Activated CD8-positive, alpha-beta T cell treated with anti-CD3 and anti-CD28 coated beads, Interleukin-2, amount 10 ng/mL, durations not matched to agents 7 days and 5 days (primary cell): Measurements from ENCODE around the gene SNRNP200. TPM values are rescaled to one million over a fixed set of nuclear protein-coding genes. Genes with fewer than 3 reads are reported as not detected.

Experiments
- ATAC-seq: fragments of 150-1000 bp; cut with Tn5 transposase; one replicate; pipeline ENCODE4 v1.10.0; 2021; ENCODE audit warnings: moderate library complexity
- CTCF ChIA-PET: fragments of 350-600 bp; sonication (Branson Sonifier 250); formaldehyde crosslinking; loops from one replicate; lab custom pipeline; 2021; ENCODE audit warnings: antibody characterized with exemption; lab: Charles Lee
- POLR2A ChIA-PET: fragments of 350-600 bp; sonication (Branson Sonifier 250); formaldehyde crosslinking; loops from one replicate; lab custom pipeline; 2021; ENCODE audit warnings: antibody characterized with exemption; lab: Charles Lee
- DNase-seq: peaks from one replicate; pipeline ENCODE4 v3.0.0-alpha.2; 2020
- H3K27ac Mint-ChIP-seq: one replicate; pipeline ENCODE4 v1.8.0; 2021; ENCODE audit warnings: mild to moderate bottlenecking, mixed read lengths
- H3K27me3 Mint-ChIP-seq: one replicate; pipeline ENCODE4 v1.8.0; 2021; ENCODE audit warnings: low read depth, mixed read lengths
- H3K36me3 Mint-ChIP-seq: one replicate; pipeline ENCODE4 v1.8.0; 2021; ENCODE audit warnings: low read depth, mixed read lengths
- H3K4me1 Mint-ChIP-seq: one replicate; pipeline ENCODE4 v1.8.0; 2021; ENCODE audit warnings: low read depth, mixed read lengths
- H3K4me3 Mint-ChIP-seq: one replicate; pipeline ENCODE4 v1.8.0; 2021; ENCODE audit warnings: mild to moderate bottlenecking, mixed read lengths
- H3K9me3 Mint-ChIP-seq: one replicate; pipeline ENCODE4 v1.8.0; 2022; ENCODE audit warnings: mixed read lengths; ENCODE audit not compliant: insufficient read depth
- total RNA-seq, 2 experiments: library from RNA; stranded (reverse); gene quantifications; one replicate each; pipeline ENCODE4 v1.2.3, GENCODE V29; 2021

SNRNP200 gene
- total RNA-seq, 2 experiments from 2014 or later: 177 to 181 TPM

- Mint-ChIP-seq H3K27ac (peak overlapping the region; percentile 2), H3K27me3 (no peaks in the 10 kb centered on the region), H3K4me1 (peaks cover 55% of the 10 kb centered on the region), H3K4me3 (no peak overlapping the region), H3K9me3 (no peaks in the 10 kb centered on the region), H3K36me3 (peaks cover 57% of the 10 kb centered on the region)
- CTCF ChIA-PET: interaction anchor here (1.8 kb wide), 1 partner anchor 15 kb away, joined by 4 read pairs; no protein-coding TSS in a partner anchor
- POLR2A ChIA-PET: interaction anchor here (1.3 kb wide), 1 partner anchor 42 kb away, joined by 3 read pairs; the partner anchor contains the start of gene STARD7
- DNase-seq (no peak), ATAC-seq (no peak)
These were observed 55.2 kb downstream of the SNRNP200 start for GRCh38 chr2:96250188-96250587.

GRCh38 chr2:96249654-96250053 is 55.7 kb downstream of the SNRNP200 start:
- no peaks in the 10 kb centered on the region for H3K9me3 Mint-ChIP-seq
- ChIA-PET POLR2A (interaction anchor here (1.3 kb wide), 1 partner anchor 41 kb away, joined by 3 read pairs; the partner anchor contains the start of gene STARD7), CTCF (interaction anchor here (1.8 kb wide), 1 partner anchor 15 kb away, joined by 4 read pairs; no protein-coding TSS in a partner anchor)
- H3K36me3 Mint-ChIP-seq: peaks cover 56% of the 10 kb centered on the region
- ATAC-seq (no peak), DNase-seq (no peak)
- H3K27ac Mint-ChIP-seq: no peak overlapping the region
- H3K4me3 Mint-ChIP-seq: no peak overlapping the region
- H3K4me1 Mint-ChIP-seq: peaks cover 53% of the 10 kb centered on the region
- no peaks in the 10 kb centered on the region for H3K27me3 Mint-ChIP-seq

GRCh38 chr2:96248624-96249023 is 56.7 kb downstream of the SNRNP200 start:
- POLR2A ChIA-PET: no interaction called here
- Mint-ChIP-seq H3K9me3 (no peaks in the 10 kb centered on the region), H3K27me3 (no peaks in the 10 kb centered on the region), H3K27ac (no peak overlapping the region), H3K36me3 (peaks cover 49% of the 10 kb centered on the region), H3K4me1 (peaks cover 53% of the 10 kb centered on the region), H3K4me3 (no peak overlapping the region)
- CTCF ChIA-PET: no interaction called here
- DNase-seq: no peak
- ATAC-seq: no peak

GRCh38 chr2:96247896-96248295 is 57.5 kb downstream of the SNRNP200 start:
- Mint-ChIP-seq H3K4me1 (peaks cover 58% of the 10 kb centered on the region), H3K4me3 (no peak overlapping the region), H3K36me3 (peaks cover 46% of the 10 kb centered on the region), H3K27ac (peak overlapping the region; percentile 35), H3K9me3 (no peaks in the 10 kb centered on the region), H3K27me3 (no peaks in the 10 kb centered on the region)
- DNase-seq: no peak
- ChIA-PET POLR2A (no interaction called here), CTCF (interaction anchor here (2.1 kb wide), 1 partner anchor 19 kb away, joined by 5 read pairs; the partner anchor contains the start of gene CIAO1)
- ATAC-seq: no peak

- peaks cover 40% of the 10 kb centered on the region for H3K36me3 Mint-ChIP-seq
- POLR2A ChIA-PET: interaction anchor here (0.6 kb wide), 1 partner anchor 39 kb away, joined by 4 read pairs; the partner anchor contains the start of gene STARD7
- no peak for DNase-seq
- no peak for ATAC-seq
- no peaks in the 10 kb centered on the region for H3K27me3 Mint-ChIP-seq
- peaks cover 63% of the 10 kb centered on the region for H3K4me1 Mint-ChIP-seq
- H3K27ac Mint-ChIP-seq: peak overlapping the region; percentile 76
- H3K9me3 Mint-ChIP-seq: no peaks in the 10 kb centered on the region
- CTCF ChIA-PET: interaction anchor here (1.7 to 2.1 kb wide), 3 partner anchors 13 to 254 kb away, joined by 4 to 5 read pairs (median 5); partner anchors contain the start of gene CIAO1
- H3K4me3 Mint-ChIP-seq: no peak overlapping the region
These were observed 58.3 kb downstream of the SNRNP200 start for GRCh38 chr2:96247009-96247408.

GRCh38 chr2:96245609-96246390 is 59.5 kb downstream of the SNRNP200 start:
- Mint-ChIP-seq H3K9me3 (no peaks in the 10 kb centered on the region), H3K36me3 (peaks cover 34% of the 10 kb centered on the region), H3K27me3 (no peaks in the 10 kb centered on the region), H3K27ac (peak overlapping the region; percentile 76), H3K4me3 (no peak overlapping the region), H3K4me1 (peaks cover 64% of the 10 kb centered on the region)
- CTCF ChIA-PET: interaction anchor here (0.9 to 2.1 kb wide), 6 partner anchors 12 to 253 kb away, joined by 3 to 7 read pairs (median 4); partner anchors contain the start of gene CIAO1
- POLR2A ChIA-PET: interaction anchor here (1.1 kb wide), 1 partner anchor 13 kb away, joined by 3 read pairs; no protein-coding TSS in a partner anchor
- peak; percentile 24 for DNase-seq
- ATAC-seq: no peak

GRCh38 chr2:96243843-96244242 is 61.5 kb downstream of the SNRNP200 start:
- peaks cover 29% of the 10 kb centered on the region for H3K36me3 Mint-ChIP-seq
- no peaks in the 10 kb centered on the region for H3K27me3 Mint-ChIP-seq
- CTCF ChIA-PET: no interaction called here
- peaks cover 64% of the 10 kb centered on the region for H3K4me1 Mint-ChIP-seq
- no peak for DNase-seq
- no peaks in the 10 kb centered on the region for H3K9me3 Mint-ChIP-seq
- POLR2A ChIA-PET: no interaction called here
- H3K27ac Mint-ChIP-seq: no peak overlapping the region
- no peak for ATAC-seq
- H3K4me3 Mint-ChIP-seq: no peak overlapping the region

GRCh38 chr2:96241900-96242611 is 63.3 kb downstream of the SNRNP200 start:
- Mint-ChIP-seq H3K9me3 (no peaks in the 10 kb centered on the region), H3K27me3 (no peaks in the 10 kb centered on the region), H3K27ac (peak overlapping the region; percentile 96), H3K36me3 (peaks cover 22% of the 10 kb centered on the region), H3K4me1 (peaks cover 57% of the 10 kb centered on the region), H3K4me3 (peak overlapping the region; percentile 58)
- peak; percentile 80 for DNase-seq
- POLR2A ChIA-PET: interaction anchor here (0.6 to 2.0 kb wide), 10 partner anchors 8 to 633 kb away, joined by 3 to 11 read pairs (median 3); partner anchors contain the start of gene STARD7
- peak; percentile 92 for ATAC-seq
- CTCF ChIA-PET: interaction anchor here (1.1 to 2.0 kb wide), 8 partner anchors 17 to 250 kb away, joined by 3 to 9 read pairs (median 4); partner anchors contain the start of genes ASTL, STARD7 and TMEM127

GRCh38 chr2:96241227-96241626 is 64.1 kb downstream of the SNRNP200 start:
- ChIA-PET POLR2A (interaction anchor here (0.6 to 2.0 kb wide), 7 partner anchors 7 to 326 kb away, joined by 3 to 11 read pairs (median 4); partner anchors contain the start of gene STARD7), CTCF (interaction anchor here (1.2 to 2.0 kb wide), 7 partner anchors 18 to 249 kb away, joined by 3 to 9 read pairs (median 4); partner anchors contain the start of genes ASTL, STARD7 and TMEM127)
- peaks cover 17% of the 10 kb centered on the region for H3K36me3 Mint-ChIP-seq
- no peak for DNase-seq
- H3K4me1 Mint-ChIP-seq: peaks cover 48% of the 10 kb centered on the region
- no peaks in the 10 kb centered on the region for H3K27me3 Mint-ChIP-seq
- H3K4me3 Mint-ChIP-seq: peak overlapping the region; percentile 58
- no peaks in the 10 kb centered on the region for H3K9me3 Mint-ChIP-seq
- H3K27ac Mint-ChIP-seq: peak overlapping the region; percentile 96
- ATAC-seq: no peak

- H3K9me3 Mint-ChIP-seq: no peaks in the 10 kb centered on the region
- peaks cover 41% of the 10 kb centered on the region for H3K4me1 Mint-ChIP-seq
- ChIA-PET CTCF (interaction anchor here (0.8 to 2.0 kb wide), 6 partner anchors 19 to 248 kb away, joined by 3 to 9 read pairs (median 4); partner anchors contain the start of gene ASTL), POLR2A (interaction anchor here (0.6 to 2.2 kb wide), 3 partner anchors 15 to 327 kb away, joined by 3 to 12 read pairs (median 4); partner anchors contain the start of gene STARD7)
- peaks cover 10% of the 10 kb centered on the region for H3K36me3 Mint-ChIP-seq
- ATAC-seq: no peak
- H3K27me3 Mint-ChIP-seq: no peaks in the 10 kb centered on the region
- no peak for DNase-seq
- peak overlapping the region; percentile 96 for H3K27ac Mint-ChIP-seq
- no peak overlapping the region for H3K4me3 Mint-ChIP-seq
These were observed 64.9 kb downstream of the SNRNP200 start for GRCh38 chr2:96240341-96241038.
